ENCODE measurements around the gene FCN2.

The FCN2 gene

GRCh38 chr9:134835448-134835847 lies 45.2 kb upstream of the FCN2 start:
- no peak overlapping the region for H3K4me3 ChIP-seq (replicated peaks in 1 of 2; ENCODE audit: low read depth in 2 of 2, low read length in 2 of 2)
- TF ChIP-seq CTCF (IDR thresholded peaks at IDR 0.05; ENCODE audit: low read depth, low read length): no peak
- DNase-seq (ENCODE audit: low read depth in 2 of 2): no peak

- TF ChIP-seq CTCF (IDR thresholded peaks at IDR 0.05; ENCODE audit: low read depth, low read length): no peak
- DNase-seq (ENCODE audit: low read depth in 2 of 2): no peak
- no peak overlapping the region for H3K4me3 ChIP-seq (replicated peaks in 1 of 2; ENCODE audit: low read depth in 2 of 2, low read length in 2 of 2)
These were observed 44.6 kb upstream of the FCN2 start for GRCh38 chr9:134835987-134836386.

GRCh38 chr9:134836406-134836970 lies 44.1 kb upstream of the FCN2 start:
- no peak overlapping the region for H3K4me3 ChIP-seq (replicated peaks in 1 of 2; ENCODE audit: low read depth in 2 of 2, low read length in 2 of 2)
- no peak for DNase-seq (ENCODE audit: low read depth in 2 of 2)
- no peak for TF ChIP-seq CTCF (IDR thresholded peaks at IDR 0.05; ENCODE audit: low read depth, low read length)

- DNase-seq (ENCODE audit: low read depth in 2 of 2): no peak
- H3K4me3 ChIP-seq (replicated peaks in 1 of 2; ENCODE audit: low read depth in 2 of 2, low read length in 2 of 2): no peak overlapping the region
- TF ChIP-seq CTCF (IDR thresholded peaks at IDR 0.05; ENCODE audit: low read depth, low read length): no peak
These were observed 43.1 kb upstream of the FCN2 start for GRCh38 chr9:134837529-134837928.

- H3K4me3 ChIP-seq (replicated peaks in 1 of 2; ENCODE audit: low read depth in 2 of 2, low read length in 2 of 2): no peak overlapping the region
- TF ChIP-seq CTCF (IDR thresholded peaks at IDR 0.05; ENCODE audit: low read depth, low read length): no peak
- no peak for DNase-seq (ENCODE audit: low read depth in 2 of 2)
These were observed 41.8 kb upstream of the FCN2 start for GRCh38 chr9:134838651-134839454.

GRCh38 chr9:134839455-134840125 lies 41.0 kb upstream of the FCN2 start:
- no peak for TF ChIP-seq CTCF (IDR thresholded peaks at IDR 0.05; ENCODE audit: low read depth, low read length)
- no peak for DNase-seq (ENCODE audit: low read depth in 2 of 2)
- H3K4me3 ChIP-seq (replicated peaks in 1 of 2; ENCODE audit: low read depth in 2 of 2, low read length in 2 of 2): no peak overlapping the region

Measured in cardiac fibroblast (primary cell).